HEK293 (cell line): Measurements from ENCODE around the gene STAC.

ENCODE experiments used
- MYNN ChIP-seq: fragments of 450-650 bp; formaldehyde crosslinking; IDR thresholded peaks from 2 replicates; pipeline ENCODE4 v1.5.1; 2016; ENCODE audit warnings: missing biosample characterization, missing genetic modification characterization, borderline replicate concordance
- ZNF350 ChIP-seq: fragments of 450-650 bp; formaldehyde crosslinking; IDR thresholded peaks from 2 replicates; pipeline ENCODE4 v1.5.0; 2017; ENCODE audit warnings: missing biosample characterization, mild to moderate bottlenecking, missing genetic modification characterization

- TF ChIP-seq ZNF350 (tag by site-specific recombination) = no peak
- TF ChIP-seq MYNN = no peak
These were observed 131.6 kb downstream of the STAC start for GRCh38 chr3:36511791-36512486.
